Loucy (cell line): ENCODE data around the gene VAV3.

Experiments used
- EZH2phosphoT487 ChIP-seq: fragments of 200-600 bp; IDR thresholded peaks from 2 replicates; pipeline ENCODE4 v1.6.1; 2018; ENCODE audit warnings: antibody characterized with exemption, mild to moderate bottlenecking, moderate library complexity, borderline replicate concordance
- TF ChIP-seq, protein P1 (sequence below): fragments of 200-600 bp; sonication (generic); conservative IDR thresholded peaks from 2 replicates; pipeline ENCODE4 v1.5.1; 2014; ENCODE audit warnings: mild to moderate bottlenecking, antibody characterized with exemption, low read length

- TF ChIP-seq, protein P1, sequence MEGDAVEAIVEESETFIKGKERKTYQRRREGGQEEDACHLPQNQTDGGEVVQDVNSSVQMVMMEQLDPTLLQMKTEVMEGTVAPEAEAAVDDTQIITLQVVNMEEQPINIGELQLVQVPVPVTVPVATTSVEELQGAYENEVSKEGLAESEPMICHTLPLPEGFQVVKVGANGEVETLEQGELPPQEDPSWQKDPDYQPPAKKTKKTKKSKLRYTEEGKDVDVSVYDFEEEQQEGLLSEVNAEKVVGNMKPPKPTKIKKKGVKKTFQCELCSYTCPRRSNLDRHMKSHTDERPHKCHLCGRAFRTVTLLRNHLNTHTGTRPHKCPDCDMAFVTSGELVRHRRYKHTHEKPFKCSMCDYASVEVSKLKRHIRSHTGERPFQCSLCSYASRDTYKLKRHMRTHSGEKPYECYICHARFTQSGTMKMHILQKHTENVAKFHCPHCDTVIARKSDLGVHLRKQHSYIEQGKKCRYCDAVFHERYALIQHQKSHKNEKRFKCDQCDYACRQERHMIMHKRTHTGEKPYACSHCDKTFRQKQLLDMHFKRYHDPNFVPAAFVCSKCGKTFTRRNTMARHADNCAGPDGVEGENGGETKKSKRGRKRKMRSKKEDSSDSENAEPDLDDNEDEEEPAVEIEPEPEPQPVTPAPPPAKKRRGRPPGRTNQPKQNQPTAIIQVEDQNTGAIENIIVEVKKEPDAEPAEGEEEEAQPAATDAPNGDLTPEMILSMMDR: no peak
- TF ChIP-seq EZH2phosphoT487: no peak
Observed at GRCh38 chr1:107865627-107866026, 99.4 kb downstream of the VAV3 start.
